Activated CD8-positive, alpha-beta T cell treated with anti-CD3 and anti-CD28 coated beads for 36 hours (primary cell): Measurements from ENCODE around the gene ZNF236. TPM values are rescaled to one million over a fixed set of nuclear protein-coding genes. Genes with fewer than 3 reads are reported as not detected.
A peak's percentile ranks its signal among the peaks of the same experiment; 100 is the strongest.

Source experiments
- ATAC-seq: fragments of 200-7000 bp; cut with Tn5 transposase; one replicate; pipeline ENCODE4 v1.10.0; 2021; ENCODE audit warnings: mild to moderate bottlenecking, moderate library complexity
- CTCF ChIA-PET: fragments of 350-600 bp; sonication (Branson Sonifier 250); formaldehyde crosslinking; loops from one replicate; lab custom pipeline; 2021; ENCODE audit warnings: antibody characterized with exemption; lab: Charles Lee
- POLR2A ChIA-PET: fragments of 350-600 bp; sonication (Branson Sonifier 250); formaldehyde crosslinking; loops from one replicate; lab custom pipeline; 2021; ENCODE audit warnings: antibody characterized with exemption; lab: Charles Lee
- DNase-seq: peaks from one replicate; pipeline ENCODE4 v3.0.0-alpha.2; 2020
- H3K27ac Mint-ChIP-seq: one replicate; pipeline ENCODE4 v1.8.0; 2021; ENCODE audit warnings: mild to moderate bottlenecking, mixed read lengths
- H3K27me3 Mint-ChIP-seq: one replicate; pipeline ENCODE4 v1.8.0; 2021; ENCODE audit warnings: mixed read lengths
- H3K36me3 Mint-ChIP-seq: one replicate; pipeline ENCODE4 v1.8.0; 2021; ENCODE audit warnings: low read depth, mixed read lengths
- H3K4me1 Mint-ChIP-seq: one replicate; pipeline ENCODE4 v1.8.0; 2021; ENCODE audit warnings: low read depth, mixed read lengths
- H3K4me3 Mint-ChIP-seq: one replicate; pipeline ENCODE4 v1.8.0; 2021; ENCODE audit warnings: mild to moderate bottlenecking, moderate library complexity, mixed read lengths
- H3K9me3 Mint-ChIP-seq: one replicate; pipeline ENCODE4 v1.8.0; 2021; ENCODE audit warnings: mixed read lengths
- intact Hi-C: fragments of 100-400 bp; cut with micrococcal nuclease; formaldehyde crosslinking; loops from one replicate; pipeline ENCODE4 v1.10.0; 2022
- total RNA-seq, 2 experiments: library from RNA; stranded (reverse); gene quantifications; one replicate each; pipeline ENCODE4 v1.2.3, GENCODE V29; 2021
- TF ChIP-seq, protein P1 (sequence below): fragments of 200-600 bp; IDR thresholded peaks from one replicate; pipeline ENCODE4 v1.8.0; 2022; ENCODE audit warnings: antibody characterized with exemption, mild to moderate bottlenecking

ZNF236 gene
- total RNA-seq, 2 experiments from 2014 or later: 12.7 to 15.2 TPM

- peak overlapping the region; percentile 87 for H3K27ac Mint-ChIP-seq
- POLR2A ChIA-PET: interaction anchor here (1.2 to 2.6 kb wide), 2 partner anchors 10 to 37 kb away, joined by 6 read pairs; no protein-coding TSS in a partner anchor
- DNase-seq: no peak
- intact Hi-C loops: no loop called here
- no peak for ATAC-seq
- CTCF ChIA-PET: no interaction called here
- H3K27me3 Mint-ChIP-seq: no peaks in the 10 kb centered on the region
- H3K9me3 Mint-ChIP-seq: no peaks in the 10 kb centered on the region
- H3K36me3 Mint-ChIP-seq: peaks cover 13% of the 10 kb centered on the region
- peak overlapping the region; percentile 87 for H3K4me3 Mint-ChIP-seq
- TF ChIP-seq, protein P1, sequence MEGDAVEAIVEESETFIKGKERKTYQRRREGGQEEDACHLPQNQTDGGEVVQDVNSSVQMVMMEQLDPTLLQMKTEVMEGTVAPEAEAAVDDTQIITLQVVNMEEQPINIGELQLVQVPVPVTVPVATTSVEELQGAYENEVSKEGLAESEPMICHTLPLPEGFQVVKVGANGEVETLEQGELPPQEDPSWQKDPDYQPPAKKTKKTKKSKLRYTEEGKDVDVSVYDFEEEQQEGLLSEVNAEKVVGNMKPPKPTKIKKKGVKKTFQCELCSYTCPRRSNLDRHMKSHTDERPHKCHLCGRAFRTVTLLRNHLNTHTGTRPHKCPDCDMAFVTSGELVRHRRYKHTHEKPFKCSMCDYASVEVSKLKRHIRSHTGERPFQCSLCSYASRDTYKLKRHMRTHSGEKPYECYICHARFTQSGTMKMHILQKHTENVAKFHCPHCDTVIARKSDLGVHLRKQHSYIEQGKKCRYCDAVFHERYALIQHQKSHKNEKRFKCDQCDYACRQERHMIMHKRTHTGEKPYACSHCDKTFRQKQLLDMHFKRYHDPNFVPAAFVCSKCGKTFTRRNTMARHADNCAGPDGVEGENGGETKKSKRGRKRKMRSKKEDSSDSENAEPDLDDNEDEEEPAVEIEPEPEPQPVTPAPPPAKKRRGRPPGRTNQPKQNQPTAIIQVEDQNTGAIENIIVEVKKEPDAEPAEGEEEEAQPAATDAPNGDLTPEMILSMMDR: no peak
- peaks cover 50% of the 10 kb centered on the region for H3K4me1 Mint-ChIP-seq
Observed at GRCh38 chr18:76823161-76823538, 793 bp downstream of the ZNF236 start.

- ChIA-PET POLR2A (interaction anchor here (1.2 to 2.6 kb wide), 2 partner anchors 11 to 36 kb away, joined by 6 read pairs; no protein-coding TSS in a partner anchor), CTCF (interaction anchor here (0.8 kb wide), 2 partner anchors 11 to 21 kb away, joined by 3 read pairs; no protein-coding TSS in a partner anchor)
- peaks cover 46% of the 10 kb centered on the region for H3K4me1 Mint-ChIP-seq
- no peaks in the 10 kb centered on the region for H3K9me3 Mint-ChIP-seq
- intact Hi-C loops: no loop called here
- DNase-seq (no peak), ATAC-seq (no peak)
- H3K27ac Mint-ChIP-seq: peak overlapping the region; percentile 87
- no peaks in the 10 kb centered on the region for H3K27me3 Mint-ChIP-seq
- peak overlapping the region; percentile 87 for H3K4me3 Mint-ChIP-seq
- H3K36me3 Mint-ChIP-seq: peaks cover 13% of the 10 kb centered on the region
- TF ChIP-seq, protein P1: no peak
Observed at GRCh38 chr18:76823587-76824011, 1.2 kb downstream of the ZNF236 start.

DNA sequence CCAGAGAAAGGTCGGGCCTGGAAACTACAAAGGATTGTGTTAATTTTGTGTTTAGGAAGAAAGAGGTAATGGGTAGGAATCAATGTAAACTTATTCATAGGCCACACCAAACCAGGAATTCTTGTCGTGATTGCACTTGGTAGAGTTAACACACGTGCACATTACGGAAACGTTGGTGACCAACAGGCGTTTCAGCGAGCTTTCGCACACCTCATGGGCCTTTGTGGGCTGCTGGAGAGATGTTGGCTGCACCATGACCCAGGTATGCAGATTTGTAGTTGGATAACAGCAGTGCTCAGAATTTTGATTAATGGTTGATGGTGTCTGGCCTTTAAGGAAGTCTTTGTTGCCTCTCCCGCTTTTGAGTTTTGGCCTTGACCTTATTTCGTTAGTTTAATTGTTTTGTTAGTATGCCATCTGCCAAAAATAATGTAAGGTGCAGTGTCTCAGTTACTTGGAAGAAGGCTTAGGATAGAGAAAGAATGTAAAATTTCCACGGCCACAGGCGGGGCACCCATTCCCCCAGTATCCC, 1.9 kb downstream of the ZNF236 start:
- H3K27ac Mint-ChIP-seq: peak overlapping the region; percentile 55
- no peak for DNase-seq
- no peak for ATAC-seq
- peak overlapping the region; percentile 87 for H3K4me3 Mint-ChIP-seq
- H3K36me3 Mint-ChIP-seq: peaks cover 13% of the 10 kb centered on the region
- H3K4me1 Mint-ChIP-seq: peaks cover 43% of the 10 kb centered on the region
- H3K9me3 Mint-ChIP-seq: no peaks in the 10 kb centered on the region
- TF ChIP-seq, protein P1: no peak
- POLR2A ChIA-PET: interaction anchor here (0.6 to 2.6 kb wide), 3 partner anchors 11 to 36 kb away, joined by 5 to 6 read pairs (median 6); no protein-coding TSS in a partner anchor
- CTCF ChIA-PET: interaction anchor here (0.5 to 0.8 kb wide), 3 partner anchors 11 to 224 kb away, joined by 3 read pairs; no protein-coding TSS in a partner anchor
- intact Hi-C loops: no loop called here
- H3K27me3 Mint-ChIP-seq: no peaks in the 10 kb centered on the region

DNA sequence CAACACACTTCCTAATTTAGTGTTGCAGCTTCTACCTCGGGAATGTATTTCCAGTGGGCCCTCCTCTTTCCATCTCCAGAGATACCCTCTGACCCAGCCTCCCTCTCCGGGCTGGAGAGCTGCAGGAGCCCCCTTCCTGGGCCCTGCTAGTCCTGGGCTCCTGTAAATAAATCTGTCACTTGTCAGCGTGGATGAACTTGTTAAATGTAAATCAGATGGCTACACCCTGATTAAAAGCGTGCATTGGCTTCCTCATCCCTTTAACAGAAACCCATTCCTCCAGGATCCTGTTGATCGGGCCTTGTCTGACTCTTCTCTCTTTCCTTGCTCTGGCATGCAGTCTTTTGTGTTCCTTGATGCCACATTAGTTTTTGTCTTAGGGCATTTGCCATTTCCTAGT, 2.4 kb downstream of the ZNF236 start:
- CTCF ChIA-PET: no interaction called here
- ATAC-seq: no peak
- DNase-seq: no peak
- intact Hi-C loops: no loop called here
- peak overlapping the region; percentile 87 for H3K4me3 Mint-ChIP-seq
- peaks cover 13% of the 10 kb centered on the region for H3K36me3 Mint-ChIP-seq
- TF ChIP-seq, protein P1: no peak
- H3K27ac Mint-ChIP-seq: no peak overlapping the region
- POLR2A ChIA-PET: interaction anchor here (0.6 kb wide), 1 partner anchor 13 kb away, joined by 5 read pairs; no protein-coding TSS in a partner anchor
- H3K9me3 Mint-ChIP-seq: no peaks in the 10 kb centered on the region
- H3K27me3 Mint-ChIP-seq: no peaks in the 10 kb centered on the region
- peaks cover 42% of the 10 kb centered on the region for H3K4me1 Mint-ChIP-seq
